Adrenal gland (tissue), 12 donors: Measurements from ENCODE around the gene LYRM2. TPM values are rescaled to one million over a fixed set of nuclear protein-coding genes. Genes with fewer than 3 reads are reported as not detected.
A peak's percentile ranks its signal among the peaks of the same experiment; 100 is the strongest.

Experiments
- DNase-seq, 7 donors: peaks; one replicate each; pipeline ENCODE4 v3.0.0-alpha.2; 2019 to 2020
- H3K27ac ChIP-seq, 5 donors: fragments of 200-600 bp; sonication (generic) in 4 of 5; 1 replicate in 3 of 5; 2 replicates in 2 of 5; pipeline versions ENCODE4 v1.5.1 to v1.8.0; 2016 to 2020; ENCODE audit warnings: mild to moderate bottlenecking in 1 of 5
- H3K27me3 ChIP-seq: fragments of 200-600 bp; 2 replicates; pipeline ENCODE4 v1.8.0; 2021
- H3K36me3 ChIP-seq, 2 donors: fragments of 200-600 bp; replicated peaks in 1 of 2; 1 replicate in 1 of 2; 2 replicates in 1 of 2; pipeline versions ENCODE4 v1.5.1 to v1.8.0; 2018 to 2022
- H3K4me1 ChIP-seq, 2 donors: fragments of 200-600 bp; replicated peaks in 1 of 2; 1 replicate in 1 of 2; 2 replicates in 1 of 2; pipeline versions ENCODE4 v1.5.1 to v1.8.0; 2018 to 2021
- H3K4me3 ChIP-seq, 4 donors: fragments of 200-600 bp; sonication (generic) in 3 of 4; one replicate each; pipeline ENCODE4 v1.5.1; 2016 to 2018
- H3K9me3 ChIP-seq, 3 donors: fragments of 200-600 bp; sonication (generic) in 1 of 3; replicated peaks in 1 of 3; 1 replicate in 2 of 3; 2 replicates in 1 of 3; pipeline versions ENCODE4 v1.5.1 to v1.8.0; 2016 to 2021
- CTCF ChIP-seq, 6 experiments: fragments of 450-650 bp in 4 of 6; fragments of 200-600 bp in 2 of 6; sonication (generic) in 1 of 6; IDR thresholded peaks; 1 replicate in 5 of 6; 2 replicates in 1 of 6; pipeline versions ENCODE4 v1.5.1 to v1.8.0; 2016 to 2021; ENCODE audit warnings: antibody characterized with exemption in 6 of 6, mild to moderate bottlenecking in 2 of 6, moderate library complexity in 1 of 6
- POLR2A ChIP-seq, 2 donors: fragments of 450-650 bp; IDR thresholded peaks; one replicate each; pipeline ENCODE4 v1.6.1; 2017; ENCODE audit warnings: antibody characterized with exemption in 2 of 2, mild to moderate bottlenecking in 2 of 2, moderate library complexity in 1 of 2
- WGBS, 4 donors: extraction: QIAGEN DNeasy Blood & Tissue Kit in 2 of 4; methylation state at CpG; one replicate each; pipeline versions ENCODE4 v1.1.5 to v1.1.7; 2013 to 2017; 5-methylcytosine and 5-hydroxymethylcytosine counted together
- intact Hi-C, 2 donors: fragments of 100-400 bp; cut with DNase I; formaldehyde crosslinking; loops; one replicate each; pipeline versions ENCODE4 v1.14.1 to v1.15.0; 2022 to 2023
- polyA plus RNA-seq, 3 donors: library from polyadenylated mRNA; stranded (reverse); fragments of 200-250 nt in 2 of 3; fragments of 350-450 nt in 1 of 3; fragmentation: Illumina TruSeq in 1 of 3; extraction: RNeasy Lipid Tissue Mini Kit (QIAGEN cat#74804) in 1 of 3; gene quantifications; one replicate each; pipeline ENCODE4 v1.2.3, GENCODE V29; 2013 to 2014
- total RNA-seq, 9 donors: library from RNA; depleted of rRNA in 4 of 9; stranded (reverse); fragments of >200 nt in 4 of 9; fragments of 120-200 nt in 1 of 9; fragmentation: NEBNext Ultra II Directional in 1 of 9; extraction: Animal tissue kit (Norgen Biotek cat#: 25700) in 1 of 9; gene quantifications; one replicate each; pipeline versions ENCODE4 v1.1.0 to v1.2.4, GENCODE V29; 2013 to 2023
- donor health status: healthy with polysubstance abuse.
- donor health status: Bipolar disorder and iron deficiency.
- donor health status: DM: yes; HTN: yes; CAD: no.
- donor health status: DM: no; HTN: no; CAD: no.
- donor health status: DM: no; HTN: no; CAD: no.
- donor health status: DM: yes; HTN: yes; CAD: no.

LYRM2 gene
- total and polyA plus RNA-seq, 12 donors = 10.2 to 97.7 (median 40.3) TPM

- no peaks in the 10 kb centered on the region for H3K27me3 ChIP-seq
- no peak overlapping the region for H3K27ac ChIP-seq
- no peak for DNase-seq
- no peak overlapping the region for H3K4me3 ChIP-seq
- no peaks in the 10 kb centered on the region for H3K9me3 ChIP-seq
- TF ChIP-seq CTCF (IDR thresholded peaks at IDR 0.05) (no peak), POLR2A (IDR thresholded peaks at IDR 0.05) (no peak)
- H3K4me1 ChIP-seq = no peaks in the 10 kb centered on the region
- WGBS, 4 donors = 91 to 95% (median 92%) methylated on average over 5 of the region's 5 CpGs
- intact Hi-C loops = no loop called here
- H3K36me3 ChIP-seq = no peaks in the 10 kb centered on the region
Measured at GRCh38 chr6:89605861-89606260, 32.7 kb downstream of the LYRM2 start.

- no peak for TF ChIP-seq CTCF (IDR thresholded peaks at IDR 0.05)
- TF ChIP-seq POLR2A (IDR thresholded peaks at IDR 0.05) = no peak
- Histone ChIP-seq H3K27me3 (no peaks in the 10 kb centered on the region), H3K4me3 (no peak overlapping the region), H3K4me1 (no peaks in the 10 kb centered on the region), H3K9me3 (no peaks in the 10 kb centered on the region), H3K27ac (no peak overlapping the region), H3K36me3 (no peaks in the 10 kb centered on the region)
- intact Hi-C loops = no loop called here
- 90 to 93% (median 92%) methylated on average over 5 of the region's 5 CpGs for WGBS, 4 donors
- no peak for DNase-seq
Measured at GRCh38 chr6:89604653-89605052, 33.9 kb downstream of the LYRM2 start.

GRCh38 chr6:89602166-89602565, 36.4 kb downstream of the LYRM2 start:
- no peak for TF ChIP-seq CTCF (IDR thresholded peaks at IDR 0.05)
- no peak for TF ChIP-seq POLR2A (IDR thresholded peaks at IDR 0.05)
- Histone ChIP-seq H3K4me3 (no peak overlapping the region), H3K36me3 (no peaks in the 10 kb centered on the region), H3K9me3 (no peaks in the 10 kb centered on the region), H3K27ac (no peak overlapping the region), H3K4me1 (no peaks in the 10 kb centered on the region), H3K27me3 (no peaks in the 10 kb centered on the region)
- no peak for DNase-seq
- intact Hi-C loops = no loop called here
- 92 to 97% (median 96%) methylated on average over 6 of the region's 6 CpGs for WGBS, 4 donors

- Histone ChIP-seq H3K27ac (no peak overlapping the region), H3K4me3 (no peak overlapping the region), H3K9me3 (no peaks in the 10 kb centered on the region), H3K27me3 (no peaks in the 10 kb centered on the region), H3K4me1 (peaks cover 0 to 7% of the 10 kb centered on the region in 2 donors), H3K36me3 (no peaks in the 10 kb centered on the region)
- intact Hi-C loops = no loop called here
- TF ChIP-seq POLR2A (IDR thresholded peaks at IDR 0.05) (no peak), CTCF (IDR thresholded peaks at IDR 0.05) (no peak)
- DNase-seq = peak in 1 of 7 donors; percentile 32
- 66 to 86% (median 71%) methylated on average over 7 of the region's 7 CpGs for WGBS, 4 donors
Measured at GRCh38 chr6:89599727-89600126, 38.8 kb downstream of the LYRM2 start.
